HG02623 (cell line): ENCODE measurements around the gene VPS50.
"Not testable (repeated sequence)": the region's sequence is repeated elsewhere in the genome, so short reads cannot be mapped to it uniquely, and the experiment has no call there.

Experiments
- ATAC-seq: cut with Tn5 transposase; IDR thresholded peaks from one replicate; pipeline ENCODE4 v1.9.1; 2021; ENCODE audit warnings: moderate library complexity; ENCODE audit not compliant: unreplicated experiment

VPS50 gene

DNA sequence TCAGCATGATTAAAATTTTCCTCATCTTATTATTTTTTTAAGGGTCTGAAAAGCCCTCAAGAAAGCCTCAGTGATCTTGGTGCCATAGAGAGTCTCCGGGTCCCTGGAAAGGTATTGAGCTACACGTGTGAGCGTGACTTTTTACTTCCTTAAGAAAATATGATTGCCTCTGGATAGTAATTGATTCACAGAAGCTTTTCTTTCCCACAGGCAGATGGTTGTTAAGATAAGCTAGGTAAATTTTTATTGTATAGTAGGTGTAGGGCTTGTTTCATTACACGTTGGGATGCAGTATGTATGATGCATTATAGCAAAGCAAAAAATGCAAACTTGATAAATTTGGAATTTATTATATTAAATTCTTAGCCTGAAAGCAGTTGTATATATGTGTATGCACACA lies 7.7 kb downstream of the VPS50 start:
- no peak for ATAC-seq

DNA sequence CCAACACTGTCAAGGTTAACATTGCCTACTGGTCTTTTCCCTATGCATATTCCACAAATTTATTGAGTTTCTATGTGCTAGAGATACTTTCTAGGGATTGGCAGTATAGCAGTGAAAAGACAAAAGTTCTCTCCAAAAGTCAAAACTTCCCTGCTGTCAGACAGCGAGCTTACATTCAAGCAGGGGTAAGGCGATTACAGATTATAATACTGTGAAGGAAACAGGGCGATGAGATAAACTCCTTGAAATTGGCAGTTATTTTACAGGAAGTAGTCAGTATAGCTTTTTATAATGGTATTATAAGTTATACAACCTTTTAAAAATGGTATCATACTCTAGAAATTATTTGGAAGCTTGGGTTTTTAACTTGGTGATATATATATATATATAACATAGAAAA lies 9.9 kb downstream of the VPS50 start:
- no peak for ATAC-seq

DNA sequence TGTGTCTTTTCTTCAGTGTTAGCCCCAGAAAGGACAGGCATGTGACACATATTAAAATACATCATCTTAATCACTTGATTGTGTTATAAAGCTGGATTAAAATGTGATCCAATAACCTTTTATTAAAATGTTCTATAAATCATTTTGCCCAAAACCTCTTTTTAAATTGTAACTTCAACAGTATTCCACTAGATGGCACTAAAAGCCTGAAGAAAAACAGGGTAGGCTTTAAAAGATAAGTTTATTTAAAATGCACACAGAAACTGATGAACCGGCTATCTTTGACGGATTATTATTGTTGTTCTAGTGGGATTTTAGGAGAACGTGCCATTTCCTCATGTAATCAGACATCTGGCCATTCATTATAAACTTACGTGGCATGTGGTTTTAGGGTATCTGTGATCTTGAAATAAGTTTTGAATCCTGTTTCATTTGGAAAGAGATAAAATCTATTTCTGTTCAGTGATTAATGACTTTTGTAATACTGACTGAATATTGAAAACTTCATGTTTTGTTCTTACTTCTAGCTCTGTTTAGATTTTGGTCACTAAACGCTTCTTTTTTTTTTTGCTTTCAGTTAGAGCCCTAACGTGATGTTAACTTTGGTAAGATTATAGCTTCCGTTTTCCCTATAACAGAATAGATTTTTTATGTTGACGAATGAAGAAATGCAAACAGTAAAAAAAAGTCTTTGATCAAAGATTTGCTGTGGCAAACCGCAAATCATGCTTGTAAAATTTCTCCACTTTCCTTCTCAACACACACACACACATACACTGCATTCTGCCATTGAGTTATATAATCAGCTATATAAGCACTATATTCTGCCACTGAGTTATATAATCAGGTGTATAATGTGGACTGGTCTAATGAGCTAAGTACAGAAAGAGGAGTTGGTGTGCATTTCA lies 13.6 kb downstream of the VPS50 start:
- ATAC-seq = no peak

DNA sequence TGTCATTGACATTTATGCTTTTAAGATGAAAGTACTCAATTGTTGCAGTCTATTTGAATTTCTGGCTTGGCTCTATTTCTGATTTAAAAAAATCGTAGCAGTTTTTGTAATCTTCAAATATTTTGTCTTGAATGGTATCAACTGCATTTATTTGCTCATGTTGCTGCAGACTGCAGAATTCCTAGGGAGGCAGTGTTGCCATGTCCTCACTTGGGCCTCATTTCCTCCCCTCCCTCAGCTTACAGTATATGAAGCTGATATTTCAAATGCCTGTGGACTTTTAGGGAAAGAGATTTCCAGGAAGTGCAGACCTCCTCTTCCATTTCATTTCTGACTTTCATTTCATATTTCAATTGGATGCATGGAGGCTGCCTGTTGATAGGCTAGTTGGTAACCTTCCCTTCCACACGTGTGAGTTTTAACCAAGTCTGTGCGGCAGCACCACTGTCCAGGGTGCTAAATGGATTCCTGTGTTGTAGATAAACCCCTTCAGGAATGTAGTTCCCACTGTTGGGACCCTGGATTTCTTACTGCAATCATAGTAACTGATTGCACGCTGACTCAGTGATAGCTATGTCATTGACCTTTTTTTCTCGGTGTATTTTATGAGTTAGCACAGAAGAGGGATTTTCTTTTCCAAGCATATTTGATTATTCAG lies 17.5 kb downstream of the VPS50 start:
- no peak for ATAC-seq

DNA sequence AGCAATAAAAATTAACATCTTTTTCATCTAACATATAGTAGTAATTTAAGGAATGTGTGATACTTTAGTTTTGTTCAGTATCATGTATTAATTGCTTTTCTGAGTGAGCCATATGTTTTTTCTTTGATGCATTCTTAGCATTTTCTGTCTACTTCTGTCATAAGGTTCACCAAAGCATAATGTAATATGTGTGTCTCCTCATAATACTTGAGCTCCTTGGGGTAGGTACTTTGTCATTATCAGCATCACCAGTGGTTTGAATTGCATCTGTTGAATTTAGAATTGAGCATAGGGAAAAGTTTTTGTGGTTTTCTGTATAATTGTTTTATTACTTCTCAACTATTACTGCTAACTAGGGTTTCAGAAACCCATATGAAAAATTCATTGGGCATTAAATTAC lies 26.5 kb downstream of the VPS50 start:
- ATAC-seq = no peak

DNA sequence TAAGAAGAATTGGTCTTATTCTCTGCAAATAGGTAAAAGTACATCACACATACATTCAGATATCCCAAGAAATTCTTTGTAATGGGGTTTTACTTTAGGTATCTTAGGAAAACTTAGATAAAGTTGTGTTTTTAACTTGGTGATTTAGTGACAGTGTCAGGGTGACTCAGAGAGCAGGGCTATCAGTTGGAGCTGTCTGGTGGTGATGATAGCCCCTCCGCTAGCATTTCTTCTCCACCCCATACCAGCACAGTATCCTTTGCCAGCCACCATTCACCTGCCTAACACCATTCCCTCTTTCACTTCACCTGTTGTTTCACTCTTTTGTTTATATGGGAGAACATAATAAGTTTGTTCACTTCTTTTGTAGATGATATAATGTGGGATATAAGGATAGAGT lies 30.4 kb downstream of the VPS50 start:
- ATAC-seq = no peak

DNA sequence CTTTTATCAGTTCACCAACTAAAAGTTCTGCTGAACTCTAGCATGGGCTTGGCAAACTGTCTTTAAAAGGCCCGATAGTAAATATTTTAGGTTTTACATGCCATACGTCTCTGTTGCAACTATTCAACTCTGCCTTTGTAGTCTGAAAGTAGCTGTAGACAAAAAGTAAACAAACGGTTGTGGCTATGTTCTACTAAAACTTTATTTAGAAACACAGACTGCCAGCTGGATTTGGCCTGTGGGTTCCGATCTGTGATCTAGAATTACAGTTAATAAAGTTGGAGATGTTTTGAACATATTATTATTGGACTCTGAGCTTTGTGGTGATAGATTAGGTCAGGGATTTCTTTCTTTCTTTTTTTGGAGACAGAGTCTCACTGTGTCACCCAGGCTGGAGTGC lies 33.1 kb downstream of the VPS50 start:
- ATAC-seq = no peak

DNA sequence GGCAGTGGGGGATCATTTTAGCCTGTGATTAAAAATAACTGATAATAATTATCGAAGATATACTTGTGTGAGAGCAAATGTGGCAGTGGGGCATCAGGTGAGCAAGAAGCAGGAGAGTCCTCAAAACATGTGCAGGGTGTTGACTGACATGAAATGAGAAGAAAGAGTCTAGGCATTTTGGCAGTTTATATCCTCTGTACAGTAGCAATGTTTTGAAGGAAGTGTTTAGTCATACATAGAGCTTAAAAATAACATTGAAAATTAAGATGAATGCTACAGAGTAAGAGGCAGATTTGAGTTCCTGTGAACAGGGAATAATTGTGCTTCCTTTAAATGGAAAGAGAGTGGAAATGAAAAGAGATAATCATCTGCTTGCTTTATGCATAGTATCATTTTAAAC lies 47.4 kb downstream of the VPS50 start:
- ATAC-seq = no peak

DNA sequence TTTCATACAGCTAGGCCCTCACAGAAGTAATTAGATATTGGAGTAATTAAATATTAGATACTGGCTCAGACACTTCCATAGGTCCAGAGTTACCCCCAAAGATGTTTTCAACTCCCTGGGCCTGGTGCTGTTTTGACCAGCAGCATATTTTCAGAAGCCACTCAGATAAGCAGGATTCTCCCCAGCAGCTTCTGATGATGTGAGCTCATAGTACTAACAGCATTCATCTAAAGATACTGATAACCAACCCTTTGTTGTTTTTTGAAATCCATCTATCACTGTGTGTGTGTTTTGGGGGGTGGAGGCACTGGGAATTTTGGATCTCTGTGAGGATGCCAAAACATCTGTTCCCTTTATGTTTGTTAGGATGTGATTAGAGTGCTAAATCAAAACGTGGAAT lies 52.7 kb downstream of the VPS50 start:
- ATAC-seq = no peak

DNA sequence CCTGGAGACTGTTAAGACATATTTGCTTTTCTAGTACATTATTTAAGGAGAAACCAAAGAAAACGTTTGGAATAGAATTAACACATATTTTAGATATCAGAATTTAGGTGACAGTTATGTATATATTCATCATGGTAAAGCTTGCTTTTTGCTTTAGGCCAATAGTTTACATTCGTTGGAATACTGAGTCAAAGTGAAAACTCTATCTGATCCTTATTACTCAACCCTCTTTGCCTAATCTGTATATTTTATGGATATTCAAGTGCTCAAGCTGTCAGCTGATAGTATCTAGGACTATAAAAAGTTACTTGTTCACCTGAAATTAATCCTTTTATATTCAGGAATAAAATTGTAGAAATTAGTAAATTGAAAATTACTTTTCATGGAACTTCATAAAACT lies 61.1 kb downstream of the VPS50 start:
- no peak for ATAC-seq

DNA sequence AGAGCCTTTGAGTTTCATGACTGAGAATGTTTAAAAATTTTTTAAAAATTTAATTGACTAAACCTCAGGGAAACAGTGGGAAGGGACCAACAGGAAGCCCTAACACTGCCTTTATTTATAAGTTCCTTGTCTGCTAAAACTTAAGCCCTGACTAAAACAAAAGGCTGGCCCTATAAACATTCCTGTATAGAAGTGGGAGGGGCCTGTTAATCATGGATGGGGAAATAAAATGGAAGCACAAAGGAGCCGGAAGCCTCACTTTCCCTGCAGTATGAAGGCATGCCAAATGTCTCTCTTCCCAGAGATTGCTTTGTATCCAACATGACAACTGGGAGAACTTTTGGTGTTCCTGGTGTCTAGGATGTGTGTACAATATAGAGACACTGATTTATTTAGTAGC lies 66.0 kb downstream of the VPS50 start:
- no peak for ATAC-seq

DNA sequence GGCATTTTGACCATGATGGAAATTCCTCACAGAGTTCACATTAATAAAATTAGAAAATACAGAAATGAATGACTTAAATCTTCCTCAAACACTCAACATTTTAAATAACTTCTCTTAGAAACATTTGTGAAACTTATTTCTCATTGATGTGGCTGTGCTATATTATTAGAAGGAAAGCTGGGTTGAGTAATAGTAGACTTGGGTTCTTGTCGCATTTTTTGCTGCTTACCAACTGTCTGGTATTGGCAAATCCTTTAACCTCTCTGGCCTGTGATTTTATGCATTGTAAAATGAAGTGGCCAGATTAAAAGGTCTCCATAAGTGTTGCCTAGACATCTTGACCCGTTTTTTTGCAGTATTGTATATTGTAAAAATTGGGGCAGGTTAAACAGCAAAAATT lies 66.5 kb downstream of the VPS50 start:
- no peak for ATAC-seq

DNA sequence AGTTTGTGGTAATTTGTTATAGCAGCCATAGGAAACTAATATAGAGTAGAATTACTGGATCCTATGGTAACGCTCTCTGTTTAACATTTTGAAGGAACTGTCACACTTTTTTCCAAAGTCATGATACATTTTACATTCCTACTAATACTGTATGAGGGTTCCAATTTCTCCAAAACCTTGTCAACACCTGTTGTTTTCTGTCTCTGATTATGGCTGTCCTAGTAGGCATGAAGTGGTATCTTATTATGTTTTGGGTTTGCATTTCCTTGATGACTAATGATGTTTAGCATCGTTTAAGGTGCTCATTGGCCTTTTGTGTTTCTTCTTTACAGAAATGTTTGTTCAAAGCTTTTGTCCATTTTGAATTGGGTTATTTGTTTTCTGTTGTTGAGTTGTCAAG lies 69.6 kb downstream of the VPS50 start:
- ATAC-seq = no peak

DNA sequence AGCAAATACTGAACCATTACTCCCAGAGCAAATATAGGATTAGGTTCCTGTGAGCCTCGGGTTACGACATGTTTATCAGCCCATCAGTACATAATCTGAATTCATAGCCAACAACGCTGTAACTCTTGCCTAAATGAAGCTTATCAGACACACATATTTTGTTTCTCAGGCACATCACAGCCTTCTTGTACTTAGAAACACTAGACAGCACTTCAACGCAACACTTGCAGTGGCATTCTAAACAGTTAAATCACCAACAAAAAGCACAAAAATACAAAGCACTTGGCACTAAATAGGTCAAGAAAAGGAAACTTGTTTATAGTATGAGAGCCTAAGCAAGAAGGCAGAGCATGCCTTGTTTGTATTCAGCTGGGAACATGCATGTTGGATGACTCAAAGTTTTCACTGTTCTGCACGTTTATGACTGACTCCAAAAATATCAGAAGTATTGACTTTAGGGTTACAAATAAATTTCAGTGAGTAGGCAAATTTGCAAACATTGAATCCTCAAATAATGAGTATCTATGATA lies 75.0 kb downstream of the VPS50 start:
- ATAC-seq = no peak

DNA sequence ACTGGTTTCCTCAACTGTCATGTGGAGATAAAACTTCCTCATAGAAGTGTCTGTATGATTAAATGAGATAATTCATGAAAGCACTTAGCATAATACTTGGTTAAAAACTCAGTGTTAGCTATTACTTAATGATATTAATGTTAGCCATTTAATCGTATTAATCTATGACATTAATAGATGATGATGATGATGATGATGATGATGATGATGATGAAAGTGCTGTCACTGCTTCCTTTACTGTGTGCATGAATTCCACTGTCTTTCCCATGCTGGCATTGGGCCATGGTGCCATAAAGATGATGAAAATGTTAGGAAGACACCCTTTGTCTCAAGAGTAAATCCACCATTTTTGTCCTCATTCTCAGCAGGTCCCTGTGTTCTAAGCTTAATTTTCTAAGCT lies 75.8 kb downstream of the VPS50 start:
- no peak for ATAC-seq

DNA sequence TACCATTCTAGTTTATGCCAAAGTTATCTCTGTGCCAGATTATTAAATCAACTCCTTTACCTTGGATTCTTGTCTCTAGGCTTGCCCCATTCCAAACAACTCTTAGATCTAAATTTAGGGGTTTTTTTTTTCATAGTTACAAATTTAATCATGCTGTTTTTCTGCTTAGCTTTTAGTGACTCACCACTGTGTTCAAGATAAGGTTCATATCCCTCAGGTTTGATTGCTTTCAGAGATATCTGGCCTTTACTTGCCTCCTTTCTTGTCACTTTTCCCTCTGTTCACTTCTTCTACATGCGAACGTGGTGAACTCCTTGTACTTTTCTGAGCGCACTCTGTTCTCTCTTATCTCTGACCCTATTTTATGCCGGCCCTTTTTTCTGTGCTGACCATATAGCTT lies 78.2 kb downstream of the VPS50 start:
- no peak for ATAC-seq

DNA sequence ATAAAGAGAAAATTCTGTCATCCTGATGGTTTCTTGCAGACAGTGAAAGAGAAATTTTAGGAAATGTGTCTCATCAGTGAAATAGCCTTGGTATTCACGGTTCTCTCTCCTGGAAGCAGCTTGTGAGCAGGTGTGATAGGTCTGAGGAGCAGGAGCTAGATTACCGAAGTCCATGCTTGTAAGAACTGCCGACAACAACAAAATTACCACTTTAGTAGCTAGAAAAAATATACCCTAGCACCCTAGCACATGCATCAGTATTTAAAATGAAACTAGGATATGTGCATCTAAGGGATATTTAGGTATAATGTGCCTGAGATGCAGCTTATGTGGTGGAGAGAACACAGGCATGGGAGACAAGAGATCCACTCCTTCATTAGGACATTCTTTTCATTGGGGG lies 82.3 kb downstream of the VPS50 start:
- ATAC-seq = no peak

DNA sequence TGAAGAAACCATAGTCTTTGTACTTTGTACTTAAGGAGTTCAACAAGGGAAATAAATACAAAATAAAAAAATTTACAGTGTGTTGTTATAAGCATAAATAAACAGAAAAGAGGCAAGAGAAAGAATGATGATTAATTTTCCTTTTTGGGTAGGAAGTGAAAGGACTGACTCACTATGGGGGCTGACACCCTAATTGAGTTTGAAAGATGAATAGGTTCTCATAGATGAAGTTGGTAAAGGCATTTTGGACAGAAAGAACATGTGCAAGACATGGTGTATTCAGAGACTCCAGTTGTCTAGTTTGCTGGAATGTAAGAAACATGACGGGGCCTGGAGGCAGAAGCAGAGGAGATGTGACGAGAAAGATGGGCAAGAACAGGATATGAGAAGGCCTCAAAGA lies 83.7 kb downstream of the VPS50 start:
- no peak for ATAC-seq

DNA sequence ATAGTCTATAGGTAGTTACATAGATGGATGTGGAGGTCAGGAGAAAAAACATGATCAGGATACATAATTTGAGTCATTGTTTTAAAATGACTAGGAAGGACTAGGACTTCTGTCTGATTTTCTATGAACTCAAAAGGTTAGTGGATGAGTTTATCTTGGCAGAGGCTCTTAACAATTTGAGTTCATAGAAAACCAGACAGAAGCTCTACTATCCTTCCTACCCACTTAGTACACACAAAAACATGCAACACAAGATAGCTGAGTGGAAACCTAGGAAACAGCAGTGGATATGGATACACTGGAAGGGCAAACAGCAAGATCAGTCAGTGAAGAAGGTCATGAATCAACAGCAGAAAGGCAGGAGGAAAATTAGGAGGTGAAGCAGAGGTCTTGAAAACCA lies 84.6 kb downstream of the VPS50 start:
- ATAC-seq = no peak

DNA sequence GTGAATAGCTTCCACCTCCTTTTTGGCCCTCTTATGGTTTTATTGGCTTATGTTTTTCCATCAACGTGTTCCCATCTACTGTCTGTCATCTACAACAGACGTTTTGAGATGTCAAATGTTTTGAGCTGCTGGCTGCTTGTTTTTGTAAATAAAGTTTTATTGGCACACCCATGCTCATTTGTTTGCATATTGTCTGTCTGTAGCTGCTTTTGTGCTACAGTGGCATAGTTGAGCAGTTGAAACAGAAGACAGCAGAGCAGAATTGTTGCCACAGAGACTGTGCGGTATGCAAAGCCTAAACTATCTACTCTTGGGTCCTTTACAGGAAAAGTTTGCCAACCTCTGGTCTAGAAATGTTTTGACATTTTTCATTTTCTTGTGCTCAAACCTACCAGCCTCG lies 88.7 kb downstream of the VPS50 start:
- ATAC-seq = no peak

DNA sequence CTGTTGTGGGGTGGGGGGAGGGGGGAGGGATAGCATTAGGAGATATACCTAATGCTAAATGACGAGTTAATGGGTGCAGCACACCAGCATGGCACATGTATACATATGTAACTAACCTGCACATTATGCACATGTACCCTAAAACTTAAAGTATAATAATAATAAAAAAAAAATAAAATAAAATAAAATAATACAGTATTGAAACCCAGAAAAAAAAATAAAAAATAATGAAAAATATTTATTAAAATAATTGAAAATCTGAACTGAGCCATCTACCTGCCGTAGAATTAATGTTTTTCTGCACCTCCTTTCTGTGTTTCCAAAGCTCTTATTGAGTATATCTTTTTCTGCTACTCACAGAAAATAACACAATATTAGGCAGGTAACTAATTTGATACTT lies 94.1 kb downstream of the VPS50 start:
- not testable (repeated sequence) for ATAC-seq

DNA sequence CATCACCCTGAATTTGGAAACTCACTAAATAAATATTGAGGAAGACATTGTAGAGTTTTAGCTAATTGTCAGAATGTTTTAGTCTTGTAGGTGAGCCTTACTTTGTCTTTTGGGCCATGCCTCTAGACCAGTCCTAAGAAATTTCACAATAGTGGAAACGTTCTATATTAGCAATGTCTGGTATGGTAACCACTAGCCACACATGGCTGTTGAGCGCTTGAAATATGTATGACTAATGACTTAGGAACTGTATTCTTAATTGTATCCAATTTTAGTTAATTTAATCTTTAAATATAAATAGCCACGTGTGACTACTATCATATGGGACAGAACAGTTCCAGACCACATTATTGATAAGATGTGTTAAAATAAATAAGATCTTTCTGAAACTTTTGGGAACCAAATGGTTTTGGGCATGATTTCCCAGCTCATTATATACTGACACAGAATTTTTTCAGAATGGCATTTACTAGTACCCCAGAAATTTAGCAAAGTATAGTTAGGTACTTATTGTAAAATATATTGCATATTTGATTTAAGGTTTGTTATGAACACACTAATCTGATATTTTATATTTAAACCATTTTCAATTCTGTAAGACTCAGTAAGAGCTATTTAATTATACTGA lies 95.0 kb downstream of the VPS50 start:
- no peak for ATAC-seq
